GM19099 (cell line): ENCODE measurements around the gene DOCK1.

Source experiments
- POLR2A ChIP-seq: IDR thresholded peaks from 3 replicates; pipeline ENCODE4 v1.6.1; 2011; ENCODE audit warnings: low read depth; ENCODE audit not compliant: insufficient read length; ENCODE audit errors: extremely low read depth

The DOCK1 gene

DNA sequence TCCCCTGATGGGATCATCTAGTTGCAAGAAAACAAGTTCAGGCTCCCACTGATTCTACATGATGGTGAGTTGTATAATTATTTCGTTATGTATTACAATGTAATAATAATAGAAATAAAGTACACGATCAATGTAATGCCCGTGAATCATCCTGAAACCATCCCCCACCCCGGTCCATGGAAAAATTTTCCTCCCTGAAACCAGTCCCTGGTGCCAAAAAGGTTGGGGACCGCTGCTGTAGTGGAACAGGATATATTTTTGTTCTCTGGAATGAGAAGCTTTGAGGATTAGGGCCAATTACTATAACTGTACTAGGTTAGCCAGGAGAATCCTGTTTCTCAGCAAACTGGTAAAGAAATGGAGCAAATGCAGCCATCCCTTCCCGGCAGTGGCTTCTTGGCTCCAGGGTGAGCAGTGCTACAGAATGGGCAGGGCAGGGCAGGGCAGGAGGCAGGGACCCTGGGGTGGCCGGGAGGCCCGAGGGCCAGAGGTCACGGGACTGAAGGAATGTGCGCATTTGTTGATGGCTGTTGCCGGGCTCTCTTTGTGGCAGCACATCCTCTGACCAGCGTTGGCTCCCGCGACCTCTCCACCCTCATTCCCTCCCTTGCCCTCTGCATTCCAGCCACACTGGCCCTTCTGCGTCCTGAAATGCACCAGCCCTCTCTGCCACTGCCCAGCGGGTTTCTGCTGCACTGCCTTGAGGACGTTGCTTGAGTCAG is 481.5 kb downstream of the DOCK1 start:
- TF ChIP-seq POLR2A = no peak

DNA sequence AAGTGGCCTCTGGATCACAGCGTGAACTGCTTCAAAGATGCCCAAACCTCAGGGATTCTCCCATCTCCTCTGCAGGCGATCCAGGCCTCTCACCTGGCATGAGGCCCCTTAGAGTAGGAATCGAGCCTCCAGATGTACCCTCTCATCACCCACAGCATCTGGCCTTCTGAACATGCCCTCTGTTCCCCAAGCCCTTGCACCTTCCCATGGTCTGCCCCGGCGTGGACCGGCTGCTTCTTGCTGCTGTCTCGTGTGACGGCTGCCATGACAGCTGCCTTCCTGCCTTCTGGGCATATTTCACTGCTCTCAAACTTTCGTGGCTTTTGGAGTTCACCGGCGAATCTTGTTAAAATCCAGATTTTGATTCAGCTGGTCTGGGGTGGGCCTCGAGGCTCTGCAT is 486.6 kb downstream of the DOCK1 start:
- no peak for TF ChIP-seq POLR2A

DNA sequence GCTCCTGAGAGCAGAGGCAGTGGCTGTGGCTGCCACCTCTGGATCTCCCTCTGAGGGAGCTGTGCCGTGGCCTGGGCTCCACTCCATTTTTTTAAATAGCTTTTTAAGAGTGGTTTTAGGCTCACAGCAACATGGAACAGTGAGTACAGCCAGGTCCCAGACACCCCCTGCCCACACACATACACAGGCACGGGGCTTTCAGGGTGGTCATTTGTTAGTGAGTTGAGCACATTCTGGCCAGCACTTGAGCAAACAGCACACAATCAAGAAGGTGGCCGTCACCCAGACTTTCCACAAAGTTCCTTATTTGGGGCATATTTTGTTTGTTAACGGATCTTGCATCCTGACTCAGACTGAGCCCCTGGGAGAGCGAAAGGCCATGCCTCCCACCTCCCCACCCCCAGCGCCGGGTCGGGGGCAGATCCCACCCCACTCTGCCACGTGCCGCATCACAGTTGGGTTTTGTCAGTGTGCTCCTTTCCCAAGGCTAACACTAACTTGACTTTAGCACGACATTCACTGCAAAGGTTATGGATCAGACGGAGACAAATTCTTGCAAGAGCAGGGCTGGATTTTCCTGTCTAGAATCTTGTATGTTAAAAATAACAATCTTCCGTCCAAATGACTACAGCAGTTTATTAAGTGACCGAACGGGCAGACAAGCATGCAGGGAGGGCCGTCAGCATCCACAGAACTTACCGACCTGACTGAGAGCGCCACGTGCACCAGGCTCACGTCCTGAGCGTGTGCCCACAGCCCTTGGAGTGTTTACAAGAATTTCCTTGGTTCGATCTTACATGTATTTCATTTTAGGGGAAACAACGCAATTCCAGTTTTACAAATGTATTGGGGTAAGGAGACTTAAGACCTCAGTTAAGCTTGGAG is 487.4 kb downstream of the DOCK1 start:
- TF ChIP-seq POLR2A = no peak

DNA sequence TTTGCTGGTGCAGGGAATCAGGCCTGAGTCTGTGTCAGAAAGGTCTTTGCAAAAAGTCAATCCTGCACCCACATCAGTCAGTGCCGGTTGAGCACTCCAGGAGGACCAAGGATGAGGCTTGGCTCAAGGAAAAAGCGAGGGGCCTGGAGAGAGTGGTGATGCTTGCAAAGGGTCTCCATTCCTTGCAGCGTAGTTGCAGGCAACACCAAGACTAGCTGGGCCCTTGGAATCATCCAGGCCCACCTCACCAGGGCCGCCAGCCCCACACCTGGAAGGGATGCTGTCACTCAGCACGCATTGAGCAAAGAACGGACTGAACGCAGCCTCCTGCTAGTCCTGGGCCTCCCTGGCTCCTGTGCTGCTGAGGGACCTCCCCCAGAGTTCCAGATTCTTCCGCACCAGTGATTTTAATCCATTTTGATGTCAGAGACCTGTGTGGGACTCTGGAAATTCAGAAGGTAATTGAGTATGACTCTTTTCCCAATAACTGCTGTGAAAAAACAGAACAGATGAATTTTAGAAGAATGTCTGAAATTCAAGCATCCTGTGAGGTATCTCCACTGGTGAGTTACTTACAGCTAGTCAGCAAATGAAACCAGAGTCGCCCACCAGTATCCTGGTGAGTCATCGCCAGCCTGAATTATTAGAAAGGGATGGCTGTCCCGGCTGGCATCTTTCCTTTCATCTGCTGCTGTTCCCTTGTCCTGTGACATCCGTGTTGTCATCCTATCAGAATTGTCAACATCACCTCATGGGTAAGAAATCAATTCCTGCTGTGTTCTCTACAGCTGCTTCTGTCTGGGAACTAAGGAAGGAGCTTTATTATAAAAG is 493.1 kb downstream of the DOCK1 start:
- TF ChIP-seq POLR2A = no peak

DNA sequence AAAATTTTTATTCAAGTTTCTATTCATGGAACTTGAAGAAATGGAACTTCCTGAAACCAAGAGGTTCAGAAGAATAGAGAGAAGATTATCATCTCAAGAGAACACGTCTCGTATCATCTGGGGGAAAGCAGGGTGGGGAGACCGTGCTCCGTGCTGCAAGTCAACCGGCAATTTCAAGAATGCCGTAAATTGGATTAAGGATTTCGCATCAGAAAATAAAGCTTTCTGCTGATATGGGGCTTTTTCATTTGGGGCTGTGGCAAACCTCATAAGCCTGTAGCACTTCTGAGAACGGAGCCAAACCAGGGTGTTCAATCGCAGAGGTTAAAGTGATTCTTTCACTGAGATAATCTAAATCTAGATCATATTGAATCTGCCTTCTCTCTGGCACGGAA is 493.7 kb downstream of the DOCK1 start:
- no peak for TF ChIP-seq POLR2A

DNA sequence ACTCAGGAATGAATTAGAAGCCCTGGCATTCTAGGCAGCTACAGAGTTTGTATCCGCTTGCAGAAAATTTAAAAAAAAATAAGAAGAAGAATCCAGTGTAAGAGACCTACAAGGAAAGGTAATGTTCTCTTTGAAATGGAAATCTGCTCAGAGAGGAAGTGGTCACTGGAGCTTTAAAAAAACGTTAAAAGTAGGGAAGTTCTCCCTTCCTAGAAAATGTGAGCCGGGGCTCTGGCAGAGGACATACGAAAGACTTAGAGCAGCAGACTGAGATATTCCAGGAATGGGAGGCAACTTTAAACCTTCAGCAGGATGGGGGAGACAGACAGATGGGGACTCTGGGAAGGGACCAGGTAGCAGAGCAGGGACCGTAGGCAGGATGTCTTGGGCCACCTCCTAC is 494.4 kb downstream of the DOCK1 start:
- TF ChIP-seq POLR2A = no peak

DNA sequence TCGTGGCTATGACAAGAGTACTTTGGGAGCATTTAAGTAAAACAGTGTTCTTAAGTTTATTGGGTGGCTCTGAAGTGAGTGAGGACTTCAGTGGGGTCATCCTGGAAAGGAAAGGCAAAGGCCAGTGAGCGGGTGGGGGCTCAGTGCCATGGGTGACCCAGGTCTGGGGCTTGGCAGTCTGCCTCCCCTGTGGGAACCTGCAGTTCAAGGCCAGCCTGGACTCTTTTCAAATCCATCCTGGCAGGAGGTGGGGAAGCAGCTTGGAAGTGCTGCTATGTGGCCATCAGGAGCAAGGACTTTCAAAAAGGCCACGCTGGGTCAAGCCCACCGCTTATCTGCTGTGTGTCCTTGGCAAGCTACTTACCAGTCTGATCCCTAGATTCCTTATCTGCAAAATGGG is 495.0 kb downstream of the DOCK1 start:
- no peak for TF ChIP-seq POLR2A

DNA sequence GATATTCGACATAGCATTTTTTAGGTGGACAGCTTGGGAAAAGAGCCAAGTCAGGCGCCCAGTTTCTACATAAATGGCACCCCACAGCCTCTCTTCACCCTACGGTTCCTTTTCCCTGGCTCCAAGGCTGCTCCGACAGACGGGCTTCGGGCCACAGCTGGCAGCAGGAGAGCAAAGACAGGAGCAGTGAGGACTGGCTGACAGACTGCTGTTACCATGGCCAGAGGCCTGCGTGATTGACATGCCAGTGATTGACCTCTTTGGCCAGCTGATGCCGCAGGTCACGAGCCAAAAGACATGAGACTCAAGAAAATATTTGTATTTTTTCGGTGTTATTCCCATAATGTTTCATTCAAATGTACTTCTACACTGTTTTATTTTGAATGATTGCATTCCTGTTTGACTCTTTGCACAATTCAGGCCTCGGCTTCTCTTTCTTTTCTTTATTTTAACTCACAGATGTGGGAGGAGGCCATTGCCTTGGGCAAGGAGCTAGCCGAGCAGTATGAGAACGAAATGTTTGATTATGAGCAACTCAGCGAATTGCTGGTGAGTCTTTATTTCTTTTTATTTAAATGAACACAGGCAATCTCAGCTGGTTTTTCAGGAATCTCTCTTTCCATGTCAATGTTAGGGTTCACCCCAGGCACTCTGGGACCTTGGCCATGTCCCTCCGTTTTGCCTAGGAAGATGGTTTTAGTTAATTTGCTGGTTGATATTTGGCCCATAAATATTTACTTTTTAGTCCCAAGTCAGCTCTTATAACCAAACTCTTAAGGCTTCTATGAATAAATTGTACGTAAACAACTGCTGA is 497.6 kb downstream of the DOCK1 start:
- TF ChIP-seq POLR2A = no peak

DNA sequence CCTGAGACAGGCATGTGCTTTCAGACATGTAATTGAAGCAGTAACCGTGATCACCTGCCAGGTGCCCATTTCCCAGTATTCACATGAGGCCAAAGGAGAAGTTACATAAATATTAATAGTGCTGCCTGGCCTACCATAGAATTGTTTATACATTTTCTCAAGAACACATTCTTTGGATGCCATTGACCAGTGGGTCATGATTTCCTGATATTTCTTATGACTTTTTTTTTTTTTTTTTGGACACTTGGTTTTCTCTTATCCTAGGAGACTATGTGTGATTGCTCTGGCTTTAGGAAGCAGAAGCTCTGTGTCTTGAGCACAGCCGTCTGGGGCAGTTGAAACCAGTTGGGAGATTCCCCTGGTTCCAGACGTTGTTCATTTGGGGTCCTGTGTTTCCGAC is 500.0 kb downstream of the DOCK1 start:
- TF ChIP-seq POLR2A = no peak

DNA sequence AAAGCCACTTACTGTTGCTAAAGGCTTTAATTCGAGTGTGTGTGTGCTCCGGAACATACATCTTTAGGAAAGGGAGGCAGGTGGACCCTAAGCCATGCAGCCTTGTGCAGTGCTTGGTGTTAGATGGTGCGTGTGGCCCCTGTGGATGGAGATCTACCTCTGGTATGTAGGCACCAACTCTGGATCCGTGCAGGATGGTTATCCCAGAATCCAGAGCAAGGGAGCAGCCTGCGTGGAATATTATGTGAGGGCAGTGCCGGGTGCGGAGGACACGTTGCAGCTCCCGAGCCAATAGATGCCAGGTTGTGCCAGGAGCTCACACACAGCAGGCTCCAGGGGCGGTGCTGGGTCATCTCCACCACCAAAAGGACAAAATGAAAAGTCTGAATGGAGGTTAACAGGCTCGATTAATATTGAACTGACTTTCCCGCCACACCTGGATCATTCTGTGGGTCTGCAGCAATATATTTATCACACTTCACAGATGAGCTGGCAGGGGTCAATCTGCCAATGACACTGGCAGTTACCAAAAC is 500.9 kb downstream of the DOCK1 start:
- no peak for TF ChIP-seq POLR2A

DNA sequence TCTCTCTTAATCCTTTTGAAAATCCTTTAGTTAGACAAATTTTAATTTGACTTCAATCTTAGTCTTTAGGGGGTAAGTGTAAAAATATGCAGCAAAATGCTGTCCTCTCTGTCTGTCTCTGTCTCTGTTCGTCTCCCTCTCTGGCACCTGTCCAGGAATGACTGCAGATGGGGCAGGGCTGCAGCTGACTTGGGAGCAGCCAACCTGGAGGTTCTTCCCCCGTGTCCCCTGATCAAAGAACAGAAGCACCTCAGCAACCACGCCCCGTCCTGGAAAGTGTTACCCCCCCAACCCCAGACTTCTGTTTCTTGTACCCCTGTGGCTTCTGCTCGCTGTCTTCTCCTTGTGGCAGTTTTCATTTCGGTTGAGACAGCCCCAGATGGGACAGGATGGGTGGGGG is 502.3 kb downstream of the DOCK1 start:
- TF ChIP-seq POLR2A = no peak

DNA sequence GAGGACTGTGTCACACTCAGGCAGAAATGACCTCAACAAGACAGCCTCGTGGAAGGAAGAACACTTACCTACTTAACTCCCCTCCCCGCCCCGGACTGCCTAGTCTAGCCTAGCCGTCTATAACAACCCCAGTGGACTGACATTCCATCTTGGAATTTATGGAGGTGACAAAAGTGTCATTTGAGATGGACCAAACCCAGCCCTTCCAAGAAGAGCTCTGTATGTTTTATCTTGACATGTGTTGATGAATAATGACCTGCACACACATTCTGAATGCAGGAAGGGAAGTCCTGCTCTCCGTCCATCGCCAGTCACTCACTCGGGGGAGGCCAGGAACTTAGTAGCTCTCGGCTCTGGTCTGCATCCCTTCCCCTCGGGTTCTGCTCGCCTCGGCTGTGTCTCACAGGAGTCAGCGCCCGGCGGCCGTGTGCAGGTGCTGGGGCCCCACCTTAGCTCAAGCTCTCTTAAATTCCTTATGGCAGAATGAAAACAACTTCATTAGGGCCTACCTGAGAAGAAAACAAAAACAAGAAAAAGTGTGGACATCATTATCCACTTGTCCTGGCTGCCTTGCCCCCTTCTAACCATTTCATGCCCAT is 503.0 kb downstream of the DOCK1 start:
- no peak for TF ChIP-seq POLR2A

DNA sequence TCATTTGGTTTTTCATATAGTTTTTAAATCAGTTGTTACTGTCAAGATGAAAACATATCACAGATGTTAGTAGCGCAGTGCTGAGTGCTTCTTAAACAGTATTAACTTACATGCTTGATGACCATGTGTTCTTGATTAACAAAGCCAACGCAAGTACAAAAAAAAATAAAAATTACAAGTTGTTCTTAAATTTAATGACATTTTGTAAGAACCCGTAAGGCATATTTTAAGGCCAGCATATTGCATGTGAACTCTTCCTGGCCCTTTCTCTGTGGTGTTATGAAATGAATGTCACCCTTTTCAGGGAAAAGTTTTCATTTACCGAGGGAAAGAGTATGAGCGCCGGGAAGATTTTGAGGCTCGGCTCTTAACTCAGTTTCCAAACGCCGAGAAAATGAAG is 503.5 kb downstream of the DOCK1 start:
- no peak for TF ChIP-seq POLR2A

DNA sequence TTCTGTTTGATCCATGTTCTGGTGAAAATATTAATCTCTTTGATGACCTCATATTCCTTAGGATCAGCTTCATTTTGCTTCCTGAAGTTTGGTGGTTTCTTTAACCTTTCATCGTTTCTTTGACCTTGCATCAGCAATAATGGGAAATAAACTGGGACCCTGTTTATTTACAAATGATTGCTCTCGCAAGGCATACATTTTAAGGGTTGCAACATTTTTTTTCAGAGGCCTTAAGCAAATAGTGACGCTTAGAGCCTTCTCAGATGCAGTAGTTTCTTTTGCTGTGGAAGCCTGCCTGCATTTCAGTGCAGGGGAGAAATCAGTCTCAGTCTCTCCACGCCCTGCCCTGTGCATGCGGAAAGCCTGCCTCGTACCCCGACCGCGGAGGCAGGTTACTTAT is 504.8 kb downstream of the DOCK1 start:
- no peak for TF ChIP-seq POLR2A

DNA sequence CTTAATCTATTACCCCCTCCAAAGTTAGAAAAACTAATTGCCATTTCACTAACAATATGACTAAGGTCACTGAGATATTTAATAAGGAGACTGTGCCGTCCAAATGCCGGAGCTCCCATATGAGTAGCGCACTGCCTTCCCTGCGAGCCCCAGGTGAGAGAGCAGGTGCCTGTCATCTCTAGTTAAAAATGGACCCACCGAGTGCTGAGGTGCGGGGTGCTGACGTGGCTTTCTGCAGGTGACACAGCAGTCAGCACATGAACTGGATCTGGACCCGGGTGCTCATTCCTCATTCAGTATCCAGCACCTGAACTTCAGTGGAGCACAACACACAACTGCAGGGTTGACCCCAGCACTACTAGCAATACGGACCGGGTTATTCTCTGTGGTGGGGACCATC is 505.8 kb downstream of the DOCK1 start:
- no peak for TF ChIP-seq POLR2A

DNA sequence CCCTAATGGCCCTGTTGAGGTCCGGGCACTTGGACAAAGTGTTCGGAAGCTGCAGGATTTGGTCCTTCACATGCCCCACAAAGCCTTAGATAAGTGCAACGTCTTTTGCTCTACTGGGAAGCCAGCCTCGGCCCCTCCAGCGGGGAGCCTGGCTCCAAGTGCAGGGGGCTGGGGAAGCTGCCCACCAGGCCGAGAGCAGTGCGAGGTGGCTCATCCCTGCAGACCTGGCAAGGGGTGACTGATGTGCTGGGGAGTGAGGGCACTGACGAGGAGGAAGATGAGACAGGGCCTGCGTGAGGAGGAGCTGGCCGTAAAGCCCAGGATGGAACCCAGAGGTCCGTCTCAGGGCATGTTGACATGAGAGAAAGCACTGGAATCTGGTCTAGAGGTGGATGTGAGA is 508.1 kb downstream of the DOCK1 start:
- no peak for TF ChIP-seq POLR2A
